ENCODE results near the gene RAVER2.
"Not testable (repeated sequence)": the region's sequence is repeated elsewhere in the genome, so short reads cannot be mapped to it uniquely, and the experiment has no call there.

The RAVER2 gene, protein sequence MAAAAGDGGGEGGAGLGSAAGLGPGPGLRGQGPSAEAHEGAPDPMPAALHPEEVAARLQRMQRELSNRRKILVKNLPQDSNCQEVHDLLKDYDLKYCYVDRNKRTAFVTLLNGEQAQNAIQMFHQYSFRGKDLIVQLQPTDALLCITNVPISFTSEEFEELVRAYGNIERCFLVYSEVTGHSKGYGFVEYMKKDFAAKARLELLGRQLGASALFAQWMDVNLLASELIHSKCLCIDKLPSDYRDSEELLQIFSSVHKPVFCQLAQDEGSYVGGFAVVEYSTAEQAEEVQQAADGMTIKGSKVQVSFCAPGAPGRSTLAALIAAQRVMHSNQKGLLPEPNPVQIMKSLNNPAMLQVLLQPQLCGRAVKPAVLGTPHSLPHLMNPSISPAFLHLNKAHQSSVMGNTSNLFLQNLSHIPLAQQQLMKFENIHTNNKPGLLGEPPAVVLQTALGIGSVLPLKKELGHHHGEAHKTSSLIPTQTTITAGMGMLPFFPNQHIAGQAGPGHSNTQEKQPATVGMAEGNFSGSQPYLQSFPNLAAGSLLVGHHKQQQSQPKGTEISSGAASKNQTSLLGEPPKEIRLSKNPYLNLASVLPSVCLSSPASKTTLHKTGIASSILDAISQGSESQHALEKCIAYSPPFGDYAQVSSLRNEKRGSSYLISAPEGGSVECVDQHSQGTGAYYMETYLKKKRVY

DNA sequence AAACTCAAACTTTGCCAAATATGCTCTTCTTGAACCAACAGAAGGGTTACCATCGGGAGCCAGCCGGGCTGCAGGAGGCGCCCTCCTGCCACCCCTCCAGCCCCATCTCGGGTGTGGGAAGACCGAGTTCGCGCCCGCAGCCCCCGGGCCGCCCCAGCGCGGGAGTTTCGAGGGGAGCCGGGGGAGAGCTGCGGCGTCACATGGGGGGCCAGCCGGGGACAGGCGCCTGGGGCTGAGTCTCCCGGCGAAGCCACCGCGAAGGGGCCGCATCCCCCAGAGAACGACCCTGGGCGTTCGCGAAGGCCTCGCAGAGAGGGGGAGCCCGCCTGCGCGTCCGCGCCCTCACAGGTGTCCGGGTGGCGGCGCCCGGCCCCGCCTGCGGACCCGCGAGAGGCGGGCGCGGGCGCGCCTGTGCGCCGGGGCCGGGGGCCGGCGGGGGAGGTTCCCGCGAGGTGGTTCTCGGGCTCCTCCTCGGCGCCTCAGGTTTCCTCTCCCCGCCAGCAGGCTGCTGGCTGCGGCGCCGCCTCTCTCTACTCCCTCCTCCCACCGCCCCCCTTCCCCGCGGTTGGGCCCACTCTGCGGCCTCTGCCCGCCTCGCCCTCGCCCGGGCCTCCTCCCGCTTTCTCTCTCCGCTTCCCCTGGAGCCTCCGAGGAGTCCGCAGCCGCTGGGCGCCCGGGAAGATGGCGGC is at the start of gene RAVER2:
Gene RAVER2, plus strand, starts transcription at position 584 of the 689 bp plus-strand sequence. Its CDS starts 98 bp downstream, at position 682.
- TF ChIP-seq, protein P1, sequence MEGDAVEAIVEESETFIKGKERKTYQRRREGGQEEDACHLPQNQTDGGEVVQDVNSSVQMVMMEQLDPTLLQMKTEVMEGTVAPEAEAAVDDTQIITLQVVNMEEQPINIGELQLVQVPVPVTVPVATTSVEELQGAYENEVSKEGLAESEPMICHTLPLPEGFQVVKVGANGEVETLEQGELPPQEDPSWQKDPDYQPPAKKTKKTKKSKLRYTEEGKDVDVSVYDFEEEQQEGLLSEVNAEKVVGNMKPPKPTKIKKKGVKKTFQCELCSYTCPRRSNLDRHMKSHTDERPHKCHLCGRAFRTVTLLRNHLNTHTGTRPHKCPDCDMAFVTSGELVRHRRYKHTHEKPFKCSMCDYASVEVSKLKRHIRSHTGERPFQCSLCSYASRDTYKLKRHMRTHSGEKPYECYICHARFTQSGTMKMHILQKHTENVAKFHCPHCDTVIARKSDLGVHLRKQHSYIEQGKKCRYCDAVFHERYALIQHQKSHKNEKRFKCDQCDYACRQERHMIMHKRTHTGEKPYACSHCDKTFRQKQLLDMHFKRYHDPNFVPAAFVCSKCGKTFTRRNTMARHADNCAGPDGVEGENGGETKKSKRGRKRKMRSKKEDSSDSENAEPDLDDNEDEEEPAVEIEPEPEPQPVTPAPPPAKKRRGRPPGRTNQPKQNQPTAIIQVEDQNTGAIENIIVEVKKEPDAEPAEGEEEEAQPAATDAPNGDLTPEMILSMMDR (IDR thresholded peaks at IDR 0.05; ENCODE audit: control extremely low read depth, extremely low read depth, low read depth, missing control alignments): peak; percentile 24
- peak; percentile 54 for DNase-seq (ENCODE audit: extremely low spot score)
- POLR2A ChIA-PET: no interaction called here
- CTCF ChIA-PET: no interaction called here

DNA sequence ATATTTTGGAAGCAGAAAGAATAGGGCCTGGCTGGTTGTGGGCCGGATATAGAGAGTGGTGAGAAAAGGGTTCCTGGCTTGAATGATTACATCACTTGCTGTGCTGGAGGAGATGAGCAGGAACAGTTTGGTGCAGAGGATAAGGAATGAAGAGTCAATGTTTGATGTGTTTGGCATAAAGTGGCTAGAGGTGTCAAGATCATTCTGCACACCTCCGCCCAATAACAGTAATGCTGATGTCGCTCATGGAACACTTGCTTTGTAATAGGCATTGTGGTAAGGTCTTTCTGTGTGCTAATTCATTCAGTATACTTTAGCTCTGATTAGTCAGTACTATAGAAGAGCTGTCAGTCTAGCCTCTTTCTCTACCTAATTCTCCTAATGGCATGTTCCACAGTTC is 48.0 kb upstream of the RAVER2 start:
- ChIA-PET CTCF (interaction anchor here (1.1 to 1.5 kb wide), 2 partner anchors 17 to 22 kb away, joined by 3 to 5 read pairs; no protein-coding TSS in a partner anchor), POLR2A (no interaction called here)
- TF ChIP-seq, protein P1 (IDR thresholded peaks at IDR 0.05; ENCODE audit: control extremely low read depth, extremely low read depth, low read depth, missing control alignments): no peak
- no peak for DNase-seq (ENCODE audit: extremely low spot score)

DNA sequence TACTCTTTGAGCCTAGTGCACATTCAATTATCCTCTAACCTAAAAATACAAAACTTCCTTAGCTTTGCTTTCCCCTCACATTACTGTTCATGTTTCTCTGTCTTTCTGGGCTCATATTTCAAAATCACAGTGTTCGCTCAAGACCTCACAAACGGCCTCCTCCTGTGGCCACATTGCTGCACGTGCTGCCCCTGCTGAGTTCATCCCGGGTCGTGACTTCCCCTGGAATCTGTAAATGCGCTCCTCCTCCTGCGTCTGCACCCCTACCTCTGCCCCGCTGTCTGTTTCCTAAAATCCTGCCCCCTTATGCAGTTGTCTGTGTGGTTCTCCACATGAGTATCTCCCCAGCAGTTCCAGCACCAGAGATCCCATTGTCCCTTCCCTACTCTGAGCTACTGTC is 45.5 kb upstream of the RAVER2 start:
- ChIA-PET CTCF (interaction anchor here (1.1 kb wide), 1 partner anchor 9 kb away, joined by 5 read pairs; no protein-coding TSS in a partner anchor), POLR2A (no interaction called here)
- TF ChIP-seq, protein P1 (IDR thresholded peaks at IDR 0.05; ENCODE audit: control extremely low read depth, extremely low read depth, low read depth, missing control alignments): no peak
- DNase-seq (ENCODE audit: extremely low spot score): no peak

DNA sequence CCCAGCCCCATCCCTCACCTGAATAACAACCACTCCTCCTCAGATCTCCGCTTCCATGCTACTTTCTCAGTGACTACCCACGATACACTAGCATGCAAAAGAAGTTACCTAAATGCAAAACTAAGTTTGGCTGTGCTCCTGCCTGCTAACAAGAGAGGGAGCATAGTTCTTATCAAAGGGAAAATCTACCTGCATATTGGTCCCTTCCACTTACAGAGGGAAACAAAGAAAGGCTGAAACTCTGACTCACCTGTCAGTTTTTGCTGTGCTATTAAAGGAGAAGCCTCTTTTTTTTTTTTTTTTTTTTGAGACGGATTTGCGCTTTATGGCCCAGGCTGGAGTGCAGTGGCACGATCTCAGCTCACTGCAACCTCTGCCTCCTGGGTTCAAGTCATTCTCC is 43.8 kb upstream of the RAVER2 start:
- ChIA-PET CTCF (interaction anchor here (0.7 kb wide), 1 partner anchor 24 kb away, joined by 3 read pairs; no protein-coding TSS in a partner anchor), POLR2A (no interaction called here)
- TF ChIP-seq, protein P1 (IDR thresholded peaks at IDR 0.05; ENCODE audit: control extremely low read depth, extremely low read depth, low read depth, missing control alignments): no peak

DNA sequence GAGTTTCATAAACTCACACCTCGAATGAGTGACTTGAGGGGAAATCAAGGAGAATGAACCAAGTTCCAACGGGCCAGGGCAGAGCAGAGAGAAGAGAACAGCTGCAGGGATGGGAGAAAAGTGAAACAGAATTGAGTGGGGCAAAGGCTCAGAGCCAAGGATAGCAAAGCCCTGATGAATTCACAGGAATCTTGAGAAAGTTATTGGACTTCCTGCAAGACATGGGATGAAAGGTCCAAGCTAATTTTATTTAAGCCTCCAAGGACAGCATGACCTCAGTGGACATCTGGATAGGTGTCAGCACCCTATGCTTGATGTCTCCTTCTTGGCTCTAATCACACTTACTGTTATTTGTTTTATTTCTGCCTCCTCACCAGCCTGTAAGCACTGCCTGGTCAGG is 43.0 kb upstream of the RAVER2 start:
- ChIA-PET CTCF (no interaction called here), POLR2A (no interaction called here)
- DNase-seq (ENCODE audit: extremely low spot score): no peak
- TF ChIP-seq, protein P1 (IDR thresholded peaks at IDR 0.05; ENCODE audit: control extremely low read depth, extremely low read depth, low read depth, missing control alignments): no peak

More for the DNA sequence above, 43.8 kb upstream of the RAVER2 start:
- DNase-seq (ENCODE audit: extremely low spot score): no peak

DNA sequence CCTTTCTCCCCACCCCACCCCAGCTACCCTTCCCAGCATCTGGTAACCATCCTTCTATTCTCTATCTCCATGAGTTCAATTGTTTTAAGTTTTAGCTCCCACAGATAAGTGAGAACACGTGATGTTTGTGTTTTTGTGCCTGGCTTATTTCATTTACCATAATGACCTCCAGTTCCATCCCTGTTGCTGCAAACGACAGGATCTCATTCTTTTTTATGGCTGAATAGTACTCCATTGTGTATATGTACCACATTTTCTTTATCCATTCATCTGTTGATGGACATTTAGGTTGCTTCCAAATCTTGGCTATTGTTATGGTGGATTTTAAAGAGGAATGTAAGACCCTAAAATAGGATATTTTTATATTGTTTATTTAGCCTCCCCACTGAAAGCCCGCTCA is 42.2 kb upstream of the RAVER2 start:
- CTCF ChIA-PET: interaction anchor here (1.5 kb wide), 1 partner anchor 15 kb away, joined by 5 read pairs; no protein-coding TSS in a partner anchor
- DNase-seq (ENCODE audit: extremely low spot score); POLR2A ChIA-PET: not testable (repeated sequence)

Measured in GM10248 (cell line).